ENCODE measurements around the gene DDX10.

DNA sequence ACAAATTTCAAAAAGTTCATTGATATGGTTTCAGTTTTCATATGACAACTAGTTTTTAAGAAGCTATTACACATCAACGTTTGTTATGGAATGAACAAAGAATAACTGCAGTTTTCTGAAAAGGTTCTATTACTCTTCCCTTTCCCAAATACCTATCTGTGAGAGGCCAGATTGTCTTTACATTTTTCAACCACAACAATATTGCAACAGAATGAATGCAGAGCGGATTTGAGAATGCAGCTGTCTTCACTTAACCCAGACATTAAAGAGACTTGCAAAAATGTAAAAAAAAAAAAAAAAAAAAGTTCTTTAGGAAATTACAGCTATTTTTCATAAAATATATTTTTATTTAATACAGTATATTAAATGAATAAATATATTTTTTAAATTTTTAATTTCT is 250.8 kb downstream of the DDX10 start:
- TF ChIP-seq, protein P1, sequence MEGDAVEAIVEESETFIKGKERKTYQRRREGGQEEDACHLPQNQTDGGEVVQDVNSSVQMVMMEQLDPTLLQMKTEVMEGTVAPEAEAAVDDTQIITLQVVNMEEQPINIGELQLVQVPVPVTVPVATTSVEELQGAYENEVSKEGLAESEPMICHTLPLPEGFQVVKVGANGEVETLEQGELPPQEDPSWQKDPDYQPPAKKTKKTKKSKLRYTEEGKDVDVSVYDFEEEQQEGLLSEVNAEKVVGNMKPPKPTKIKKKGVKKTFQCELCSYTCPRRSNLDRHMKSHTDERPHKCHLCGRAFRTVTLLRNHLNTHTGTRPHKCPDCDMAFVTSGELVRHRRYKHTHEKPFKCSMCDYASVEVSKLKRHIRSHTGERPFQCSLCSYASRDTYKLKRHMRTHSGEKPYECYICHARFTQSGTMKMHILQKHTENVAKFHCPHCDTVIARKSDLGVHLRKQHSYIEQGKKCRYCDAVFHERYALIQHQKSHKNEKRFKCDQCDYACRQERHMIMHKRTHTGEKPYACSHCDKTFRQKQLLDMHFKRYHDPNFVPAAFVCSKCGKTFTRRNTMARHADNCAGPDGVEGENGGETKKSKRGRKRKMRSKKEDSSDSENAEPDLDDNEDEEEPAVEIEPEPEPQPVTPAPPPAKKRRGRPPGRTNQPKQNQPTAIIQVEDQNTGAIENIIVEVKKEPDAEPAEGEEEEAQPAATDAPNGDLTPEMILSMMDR (IDR thresholded peaks at IDR 0.05), result no peak
- TF ChIP-seq POLR2AphosphoS5 (IDR thresholded peaks at IDR 0.05) (no peak), POLR2A (IDR thresholded peaks at IDR 0.05) (no peak)
